Heart right ventricle (tissue), 16 donors: ENCODE results near the gene CC2D2A. TPM values are rescaled to one million over a fixed set of nuclear protein-coding genes. Genes with fewer than 3 reads are reported as not detected.

Experiments used
- ATAC-seq, 8 donors: fragments of 200-7000 bp; cut with Tn5 transposase; one replicate each; pipeline ENCODE4 v1.9.1; 2020; ENCODE audit warnings: mild to moderate bottlenecking in 8 of 8, moderate library complexity in 8 of 8, moderate number of reproducible peaks in 1 of 8
- DNase-seq, 2 donors: peaks; one replicate each; pipeline ENCODE4 v3.0.0-alpha.2; 2020
- H3K27ac ChIP-seq, 10 donors: fragments of 200-600 bp; sonication (generic) in 2 of 10; one replicate each; pipeline versions ENCODE4 v1.5.0 to v1.8.0; 2020 to 2022; ENCODE audit warnings: mild to moderate bottlenecking in 3 of 10
- H3K27me3 ChIP-seq, 7 donors: fragments of 200-600 bp; one replicate each; pipeline ENCODE4 v1.8.0; 2021 to 2022; ENCODE audit warnings: mild to moderate bottlenecking in 2 of 7
- H3K36me3 ChIP-seq, 9 donors: fragments of 200-600 bp; sonication (generic) in 1 of 9; one replicate each; pipeline versions ENCODE4 v1.5.0 to v1.8.0; 2020 to 2022; ENCODE audit warnings: mild to moderate bottlenecking in 2 of 9
- H3K4me1 ChIP-seq, 9 donors: fragments of 200-600 bp; sonication (generic) in 1 of 9; one replicate each; pipeline versions ENCODE4 v1.5.0 to v1.8.0; 2020 to 2022; ENCODE audit warnings: mild to moderate bottlenecking in 4 of 9
- H3K4me3 ChIP-seq, 10 donors: fragments of 200-600 bp; sonication (generic) in 2 of 10; one replicate each; pipeline versions ENCODE4 v1.5.0 to v1.8.0; 2020 to 2022; ENCODE audit warnings: mild to moderate bottlenecking in 7 of 10, moderate library complexity in 2 of 10
- H3K9me3 ChIP-seq, 11 donors: fragments of 200-600 bp in 10 of 11; sonication (generic) in 2 of 11; one replicate each; pipeline versions ENCODE4 v1.5.0 to v1.8.0; 2013 to 2022; ENCODE audit warnings: mild to moderate bottlenecking in 2 of 11, control low read depth in 1 of 11, moderate library complexity in 1 of 11
- CTCF ChIP-seq, 9 donors: fragments of 200-600 bp; sonication (generic) in 2 of 9; IDR thresholded peaks; one replicate each; pipeline versions ENCODE4 v1.5.0 to v1.8.0; 2021 to 2022; ENCODE audit warnings: antibody characterized with exemption in 9 of 9, mild to moderate bottlenecking in 5 of 9, moderate library complexity in 1 of 9
- WGBS, 2 donors: extraction: QIAGEN DNeasy Blood & Tissue Kit; methylation state at CpG; one replicate each; pipeline ENCODE4 v1.1.7; 2013; ENCODE audit warnings: inconsistent platforms in 1 of 2; 5-methylcytosine and 5-hydroxymethylcytosine counted together
- intact Hi-C, 10 donors: fragments of 100-400 bp; cut with DNase I; formaldehyde crosslinking; loops; one replicate each; pipeline versions ENCODE4 v1.11.1 to v1.14.2; 2022
- polyA plus RNA-seq, 2 donors: library from polyadenylated mRNA; stranded (reverse); fragments of 200-250 nt; gene quantifications; one replicate each; pipeline ENCODE4 v1.2.3, GENCODE V29; 2013
- total RNA-seq, 10 donors: library from RNA; stranded (reverse); fragmentation: NEBNext Ultra II Directional in 3 of 10; extraction: Animal tissue kit (Norgen Biotek cat#: 25700) in 3 of 10; gene quantifications; one replicate each; pipeline versions ENCODE4 v1.2.1 to v1.2.4, GENCODE V29; 2021 to 2023
- donor health status: Arrhythmogenic right ventricular cardiomyopathy.
- donor health status: ischemic (EF 13 %, LVEDD 7.1; RV severe dilation, severe dysfunction).
- donor health status: healthy with polysubstance abuse.
- donor health status: DM: no; HTN: yes; CAD: no.
- donor health status: DM: no; HTN: no; CAD: no.
- donor health status: ischemic (EF 25% LVEDD 6.9; RV normal size, moderate dysfunction).
- donor health status: ischemic (EF 25% LVEDD 5.7; RV mildly dilated, moderate dysfunction).
- donor health status: healthy.
- donor health status: DM: yes; HTN: yes; CAD: no.
- donor health status: Ischemic cardiomyopathy.
- donor health status: ischemic (EF 35%, LVEDD 5.7; RV mildly dilated, moderate dysfunction).
- donor health status: nonischemic (EF 11% LVEDD 7.7; RV severe dilation, severe dysfunction).
- donor health status: DM: yes; HTN: yes; CAD: no.
- donor health status: PGD.
- donor health status: ischemic (EF 29% LVEDD 5.4; RV normal size, mild dysfunction).
- donor health status: nonischemic (EF 23%, LVEDD 6.1; RV moderate dilation, normal function).

Gene CC2D2A
- total and polyA plus RNA-seq, 12 donors = 3.2 to 10.8 (median 7.6) TPM

GRCh38 chr4:15542760-15543159 lies 73.1 kb downstream of the CC2D2A start:
- peaks cover 0 to 16% (median 4%) of the 10 kb centered on the region in 9 donors for H3K4me1 ChIP-seq
- H3K9me3 ChIP-seq = no peaks in the 10 kb centered on the region
- H3K27ac ChIP-seq = peak overlapping the region in 2 of 10 donors; percentile 19 to 63
- intact Hi-C loops = no loop called here
- peaks cover 0 to 78% (median 0%) of the 10 kb centered on the region in 9 donors for H3K36me3 ChIP-seq
- ATAC-seq = peak; percentile 80 to 97 (median 94)
- H3K4me3 ChIP-seq = no peak overlapping the region
- no peaks in the 10 kb centered on the region for H3K27me3 ChIP-seq
- TF ChIP-seq CTCF (IDR thresholded peaks at IDR 0.05) = peak in 2 of 9 donors; percentile 11 to 17
- 53 to 56% methylated on average over 7 of the region's 7 CpGs for WGBS, 2 donors
- DNase-seq = peak; percentile 32 to 65

GRCh38 chr4:15543537-15544247 lies 74.0 kb downstream of the CC2D2A start:
- H3K27me3 ChIP-seq = no peaks in the 10 kb centered on the region
- no peak for TF ChIP-seq CTCF (IDR thresholded peaks at IDR 0.05)
- 78 to 83% methylated on average over 6 of the region's 6 CpGs for WGBS, 2 donors
- H3K4me3 ChIP-seq = no peak overlapping the region
- peaks cover 0 to 69% (median 0%) of the 10 kb centered on the region in 9 donors for H3K36me3 ChIP-seq
- DNase-seq = no peak
- no peak for ATAC-seq
- H3K4me1 ChIP-seq = peaks cover 0 to 17% (median 4%) of the 10 kb centered on the region in 9 donors
- intact Hi-C loops = no loop called here
- no peaks in the 10 kb centered on the region for H3K9me3 ChIP-seq
- H3K27ac ChIP-seq = peak overlapping the region in 1 of 10 donors; percentile 3

GRCh38 chr4:15544248-15544729 lies 74.6 kb downstream of the CC2D2A start:
- intact Hi-C loops = no loop called here
- no peak for DNase-seq
- H3K9me3 ChIP-seq = no peaks in the 10 kb centered on the region
- peaks cover 0 to 17% (median 4%) of the 10 kb centered on the region in 9 donors for H3K4me1 ChIP-seq
- no peak overlapping the region for H3K4me3 ChIP-seq
- H3K27me3 ChIP-seq = no peaks in the 10 kb centered on the region
- no peak for TF ChIP-seq CTCF (IDR thresholded peaks at IDR 0.05)
- 85 to 89% methylated on average over 1 of the region's 1 CpG for WGBS, 2 donors
- H3K27ac ChIP-seq = no peak overlapping the region
- H3K36me3 ChIP-seq = peaks cover 0 to 66% (median 0%) of the 10 kb centered on the region in 9 donors
- no peak for ATAC-seq

- Histone ChIP-seq H3K4me1 (peaks cover 0 to 17% (median 4%) of the 10 kb centered on the region in 9 donors), H3K36me3 (peaks cover 0 to 65% (median 0%) of the 10 kb centered on the region in 9 donors), H3K9me3 (no peaks in the 10 kb centered on the region), H3K27me3 (no peaks in the 10 kb centered on the region), H3K4me3 (no peak overlapping the region), H3K27ac (no peak overlapping the region)
- TF ChIP-seq CTCF (IDR thresholded peaks at IDR 0.05) = no peak
- ATAC-seq = no peak
- no peak for DNase-seq
- 91 to 92% methylated on average over 2 of the region's 2 CpGs for WGBS, 2 donors
- intact Hi-C loops = no loop called here
Observed at GRCh38 chr4:15545371-15545770, 75.7 kb downstream of the CC2D2A start.
